ENCODE data around the gene C5orf15.
"Not testable (repeated sequence)": the region's sequence is repeated elsewhere in the genome, so short reads cannot be mapped to it uniquely, and the experiment has no call there.

Gene C5orf15

GRCh38 chr5:133981714-133982113 lies 13.3 kb upstream of the C5orf15 start:
- TF ChIP-seq CTCF (conservative IDR thresholded peaks at IDR 0.05; ENCODE audit: low read length) = no peak
- H3K4me3 ChIP-seq (ENCODE audit: low read length) = no peak overlapping the region
- no peak for DNase-seq (ENCODE audit: low read depth)

GRCh38 chr5:133980652-133981051 lies 12.2 kb upstream of the C5orf15 start:
- no peak for TF ChIP-seq CTCF (conservative IDR thresholded peaks at IDR 0.05; ENCODE audit: low read length)
- H3K4me3 ChIP-seq (ENCODE audit: low read length) = no peak overlapping the region
- DNase-seq (ENCODE audit: low read depth) = no peak

- no peak for DNase-seq (ENCODE audit: low read depth)
- no peak overlapping the region for H3K4me3 ChIP-seq (ENCODE audit: low read length)
- no peak for TF ChIP-seq CTCF (conservative IDR thresholded peaks at IDR 0.05; ENCODE audit: low read length)
These were observed 10.5 kb upstream of the C5orf15 start for GRCh38 chr5:133978943-133979342.

- TF ChIP-seq CTCF (conservative IDR thresholded peaks at IDR 0.05; ENCODE audit: low read length) = no peak
- peak; percentile 80 for DNase-seq (ENCODE audit: low read depth)
- H3K4me3 ChIP-seq (ENCODE audit: low read length) = no peak overlapping the region
These were observed 9.4 kb upstream of the C5orf15 start for GRCh38 chr5:133977858-133978257.

- no peak overlapping the region for H3K4me3 ChIP-seq (ENCODE audit: low read length)
- no peak for DNase-seq (ENCODE audit: low read depth)
- TF ChIP-seq CTCF (conservative IDR thresholded peaks at IDR 0.05; ENCODE audit: low read length) = no peak
These were observed 8.8 kb upstream of the C5orf15 start for GRCh38 chr5:133977161-133977787.

GRCh38 chr5:133975546-133975945 lies 7.1 kb upstream of the C5orf15 start:
- DNase-seq (ENCODE audit: low read depth); H3K4me3 ChIP-seq (ENCODE audit: low read length): not testable (repeated sequence)

- DNase-seq (ENCODE audit: low read depth) = no peak
- no peak overlapping the region for H3K4me3 ChIP-seq (ENCODE audit: low read length)
- TF ChIP-seq CTCF (conservative IDR thresholded peaks at IDR 0.05; ENCODE audit: low read length) = no peak
These were observed 5.7 kb upstream of the C5orf15 start for GRCh38 chr5:133974142-133974541.

All from AG10803 (cell line).